WTC11 (cell line): Measurements from ENCODE around the gene CAMTA1.

Experiments used
- ATF6 ChIP-seq: sonication (generic); formaldehyde crosslinking; IDR thresholded peaks from 2 replicates; pipeline ENCODE4 v1.8.1; 2023; ENCODE audit warnings: mild to moderate bottlenecking, missing genetic modification reagents
- MAX ChIP-seq: sonication (generic); formaldehyde crosslinking; IDR thresholded peaks from 2 replicates; pipeline ENCODE4 v1.8.0; 2022; ENCODE audit warnings: mild to moderate bottlenecking, missing genetic modification reagents
- ZNF138 ChIP-seq: sonication (generic); formaldehyde crosslinking; conservative IDR thresholded peaks from 2 replicates; pipeline ENCODE4 v1.8.1; 2022; ENCODE audit warnings: mild to moderate bottlenecking, moderate library complexity, missing genetic modification reagents
- TF ChIP-seq, protein P1 (sequence below): fragments of 250-450 bp; sonication (Bioruptor Pico); IDR thresholded peaks from 2 replicates; pipeline ENCODE4 v2.1.2; 2022; ENCODE audit warnings: mild to moderate bottlenecking, moderate library complexity
- TF ChIP-seq, protein P2 (sequence below): fragments of 200-600 bp; IDR thresholded peaks from 2 replicates; pipeline ENCODE4 v1.8.0; 2022; ENCODE audit warnings: antibody characterized with exemption

GRCh38 chr1:7153464-7153863 is 368.2 kb downstream of the CAMTA1 start:
- TF ChIP-seq ZNF138 (CRISPR knock-in tag), result no peak
- TF ChIP-seq, protein P1, sequence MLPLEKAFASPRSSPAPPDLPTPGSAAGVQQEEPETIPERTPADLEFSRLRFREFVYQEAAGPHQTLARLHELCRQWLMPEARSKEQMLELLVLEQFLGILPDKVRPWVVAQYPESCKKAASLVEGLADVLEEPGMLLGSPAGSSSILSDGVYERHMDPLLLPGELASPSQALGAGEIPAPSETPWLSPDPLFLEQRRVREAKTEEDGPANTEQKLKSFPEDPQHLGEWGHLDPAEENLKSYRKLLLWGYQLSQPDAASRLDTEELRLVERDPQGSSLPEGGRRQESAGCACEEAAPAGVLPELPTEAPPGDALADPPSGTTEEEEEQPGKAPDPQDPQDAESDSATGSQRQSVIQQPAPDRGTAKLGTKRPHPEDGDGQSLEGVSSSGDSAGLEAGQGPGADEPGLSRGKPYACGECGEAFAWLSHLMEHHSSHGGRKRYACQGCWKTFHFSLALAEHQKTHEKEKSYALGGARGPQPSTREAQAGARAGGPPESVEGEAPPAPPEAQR (CRISPR knock-in tag), result no peak
- TF ChIP-seq, protein P2, sequence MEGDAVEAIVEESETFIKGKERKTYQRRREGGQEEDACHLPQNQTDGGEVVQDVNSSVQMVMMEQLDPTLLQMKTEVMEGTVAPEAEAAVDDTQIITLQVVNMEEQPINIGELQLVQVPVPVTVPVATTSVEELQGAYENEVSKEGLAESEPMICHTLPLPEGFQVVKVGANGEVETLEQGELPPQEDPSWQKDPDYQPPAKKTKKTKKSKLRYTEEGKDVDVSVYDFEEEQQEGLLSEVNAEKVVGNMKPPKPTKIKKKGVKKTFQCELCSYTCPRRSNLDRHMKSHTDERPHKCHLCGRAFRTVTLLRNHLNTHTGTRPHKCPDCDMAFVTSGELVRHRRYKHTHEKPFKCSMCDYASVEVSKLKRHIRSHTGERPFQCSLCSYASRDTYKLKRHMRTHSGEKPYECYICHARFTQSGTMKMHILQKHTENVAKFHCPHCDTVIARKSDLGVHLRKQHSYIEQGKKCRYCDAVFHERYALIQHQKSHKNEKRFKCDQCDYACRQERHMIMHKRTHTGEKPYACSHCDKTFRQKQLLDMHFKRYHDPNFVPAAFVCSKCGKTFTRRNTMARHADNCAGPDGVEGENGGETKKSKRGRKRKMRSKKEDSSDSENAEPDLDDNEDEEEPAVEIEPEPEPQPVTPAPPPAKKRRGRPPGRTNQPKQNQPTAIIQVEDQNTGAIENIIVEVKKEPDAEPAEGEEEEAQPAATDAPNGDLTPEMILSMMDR, result no peak
- TF ChIP-seq MAX, result no peak
- no peak for TF ChIP-seq ATF6 (CRISPR knock-in tag)
